CD4-positive, alpha-beta T cell treated with Interleukin-10 for 1 hour (primary cell): Measurements from ENCODE around the gene MYOM1.

ENCODE experiments used
- DNase-seq: peaks from one replicate; pipeline ENCODE4 v3.0.0-alpha.2; 2020

Gene MYOM1

GRCh38 chr18:3219631-3220335 is at the start of gene MYOM1:
TSS of gene MYOM1 (minus strand) at chr18:3219968. CDS start at chr18:3215223, 4,745 bp downstream.
- no peak for DNase-seq

GRCh38 chr18:3269241-3269913 is 49.6 kb upstream of the MYOM1 start:
- no peak for DNase-seq

GRCh38 chr18:3268306-3268705 is 48.5 kb upstream of the MYOM1 start:
- DNase-seq = no peak

GRCh38 chr18:3266062-3266608 is 46.4 kb upstream of the MYOM1 start:
- DNase-seq = no peak

- no peak for DNase-seq
Measured at GRCh38 chr18:3265564-3266033, 45.8 kb upstream of the MYOM1 start.

GRCh38 chr18:3264362-3264761 is 44.6 kb upstream of the MYOM1 start:
- no peak for DNase-seq

GRCh38 chr18:3263132-3263700 is 43.4 kb upstream of the MYOM1 start:
- no peak for DNase-seq

- peak; percentile 56 for DNase-seq
Measured at GRCh38 chr18:3262234-3263131, 42.7 kb upstream of the MYOM1 start.

GRCh38 chr18:3261373-3262233 is 41.8 kb upstream of the MYOM1 start, which contains the start of gene MYL12B:
TSS of gene MYL12B (plus strand) at chr18:3262133. CDS start at chr18:3272899, 10,766 bp downstream.
- peak; percentile 87 for DNase-seq

GRCh38 chr18:3260995-3261372 is 41.2 kb upstream of the MYOM1 start:
- no peak for DNase-seq

- DNase-seq = no peak
Measured at GRCh38 chr18:3257627-3258120, 37.9 kb upstream of the MYOM1 start.

- no peak for DNase-seq
Measured at GRCh38 chr18:3256693-3257626, 37.2 kb upstream of the MYOM1 start.

- no peak for DNase-seq
Measured at GRCh38 chr18:3255611-3256165, 35.9 kb upstream of the MYOM1 start.

- DNase-seq = no peak
Measured at GRCh38 chr18:3254725-3255124, 35.0 kb upstream of the MYOM1 start.

GRCh38 chr18:3252843-3253242 is 33.1 kb upstream of the MYOM1 start:
- no peak for DNase-seq

- DNase-seq = no peak
Measured at GRCh38 chr18:3251963-3252277, 32.2 kb upstream of the MYOM1 start.

- no peak for DNase-seq
Measured at GRCh38 chr18:3251249-3251962, 31.6 kb upstream of the MYOM1 start.

GRCh38 chr18:3250237-3251107 is 30.7 kb upstream of the MYOM1 start:
- DNase-seq = no peak
